ENCODE data around the gene INPP5F. TPM values are rescaled to one million over a fixed set of nuclear protein-coding genes. Genes with fewer than 3 reads are reported as not detected.

INPP5F gene
- total RNA-seq, 1 donor from 2014 or later: 36.8 TPM

- H3K36me3 Mint-ChIP-seq (ENCODE audit: unreplicated experiment): no peaks in the 10 kb centered on the region
- H3K27me3 Mint-ChIP-seq (ENCODE audit: unreplicated experiment): no peaks in the 10 kb centered on the region
- H3K4me1 Mint-ChIP-seq (ENCODE audit: unreplicated experiment): peaks cover 8% of the 10 kb centered on the region
- no peaks in the 10 kb centered on the region for H3K9me3 Mint-ChIP-seq (ENCODE audit: unreplicated experiment)
- DNase-seq (ENCODE audit: extremely low spot score, unreplicated experiment): no peak
- no peak for TF ChIP-seq CTCF (IDR thresholded peaks at IDR 0.05)
- H3K27ac Mint-ChIP-seq (ENCODE audit: unreplicated experiment): no peak overlapping the region
- H3K4me3 Mint-ChIP-seq (ENCODE audit: unreplicated experiment): no peak overlapping the region
These were observed 10.0 kb upstream of the INPP5F start for GRCh38 chr10:119715628-119716505.

- Mint-ChIP-seq H3K9me3 (ENCODE audit: unreplicated experiment) (no peaks in the 10 kb centered on the region), H3K36me3 (ENCODE audit: unreplicated experiment) (no peaks in the 10 kb centered on the region), H3K27me3 (ENCODE audit: unreplicated experiment) (no peaks in the 10 kb centered on the region), H3K4me3 (ENCODE audit: unreplicated experiment) (no peak overlapping the region), H3K4me1 (ENCODE audit: unreplicated experiment) (peaks cover 19% of the 10 kb centered on the region), H3K27ac (ENCODE audit: unreplicated experiment) (no peak overlapping the region)
- DNase-seq (ENCODE audit: extremely low spot score, unreplicated experiment): no peak
- TF ChIP-seq CTCF (IDR thresholded peaks at IDR 0.05): no peak
These were observed 2.7 kb upstream of the INPP5F start for GRCh38 chr10:119723161-119723560.

GRCh38 chr10:119723624-119724023 lies 2.2 kb upstream of the INPP5F start:
- no peak for TF ChIP-seq CTCF (IDR thresholded peaks at IDR 0.05)
- DNase-seq (ENCODE audit: extremely low spot score, unreplicated experiment): no peak
- no peaks in the 10 kb centered on the region for H3K27me3 Mint-ChIP-seq (ENCODE audit: unreplicated experiment)
- no peak overlapping the region for H3K27ac Mint-ChIP-seq (ENCODE audit: unreplicated experiment)
- H3K4me1 Mint-ChIP-seq (ENCODE audit: unreplicated experiment): peaks cover 19% of the 10 kb centered on the region
- H3K4me3 Mint-ChIP-seq (ENCODE audit: unreplicated experiment): no peak overlapping the region
- H3K9me3 Mint-ChIP-seq (ENCODE audit: unreplicated experiment): no peaks in the 10 kb centered on the region
- H3K36me3 Mint-ChIP-seq (ENCODE audit: unreplicated experiment): no peaks in the 10 kb centered on the region

- H3K9me3 Mint-ChIP-seq (ENCODE audit: unreplicated experiment): no peaks in the 10 kb centered on the region
- H3K4me1 Mint-ChIP-seq (ENCODE audit: unreplicated experiment): peaks cover 19% of the 10 kb centered on the region
- no peak for TF ChIP-seq CTCF (IDR thresholded peaks at IDR 0.05)
- no peaks in the 10 kb centered on the region for H3K27me3 Mint-ChIP-seq (ENCODE audit: unreplicated experiment)
- DNase-seq (ENCODE audit: extremely low spot score, unreplicated experiment): no peak
- H3K4me3 Mint-ChIP-seq (ENCODE audit: unreplicated experiment): peak overlapping the region; percentile 69
- H3K27ac Mint-ChIP-seq (ENCODE audit: unreplicated experiment): peak overlapping the region; percentile 78
- H3K36me3 Mint-ChIP-seq (ENCODE audit: unreplicated experiment): no peaks in the 10 kb centered on the region
These were observed 995 bp upstream of the INPP5F start for GRCh38 chr10:119724593-119725516.

- H3K27me3 Mint-ChIP-seq (ENCODE audit: unreplicated experiment): no peaks in the 10 kb centered on the region
- H3K4me3 Mint-ChIP-seq (ENCODE audit: unreplicated experiment): peak overlapping the region; percentile 69
- DNase-seq (ENCODE audit: extremely low spot score, unreplicated experiment): no peak
- H3K36me3 Mint-ChIP-seq (ENCODE audit: unreplicated experiment): no peaks in the 10 kb centered on the region
- H3K9me3 Mint-ChIP-seq (ENCODE audit: unreplicated experiment): no peaks in the 10 kb centered on the region
- peak overlapping the region; percentile 78 for H3K27ac Mint-ChIP-seq (ENCODE audit: unreplicated experiment)
- TF ChIP-seq CTCF (IDR thresholded peaks at IDR 0.05): no peak
- H3K4me1 Mint-ChIP-seq (ENCODE audit: unreplicated experiment): peaks cover 19% of the 10 kb centered on the region
These were observed 378 bp upstream of the INPP5F start for GRCh38 chr10:119725517-119725827.
